HAP-1 (cell line): ENCODE results near the gene FXYD5.

ENCODE experiments used
- DNase-seq, 2 experiments: peaks; one replicate each; pipeline ENCODE4 v3.0.0-alpha.2; 2016 to 2020; ENCODE audit warnings: low spot score in 2 of 2
- H3K27me3 ChIP-seq: fragments of 250-450 bp; sonication (Bioruptor Pico); 2 replicates; pipeline ENCODE4 v1.5.1; 2020; ENCODE audit warnings: low read depth, mild to moderate bottlenecking, moderate library complexity
- H3K36me3 ChIP-seq: fragments of 250-450 bp; sonication (Bioruptor Pico); replicated peaks from 2 replicates; pipeline ENCODE4 v1.5.1; 2020; ENCODE audit warnings: mild to moderate bottlenecking
- H3K4me1 ChIP-seq: fragments of 250-450 bp; sonication (Bioruptor Pico); 2 replicates; pipeline ENCODE4 v1.5.1; 2020; ENCODE audit warnings: mild to moderate bottlenecking
- H3K4me3 ChIP-seq: fragments of 250-450 bp; sonication (Bioruptor Pico); 2 replicates; pipeline ENCODE4 v1.5.1; 2020; ENCODE audit warnings: mild to moderate bottlenecking, moderate library complexity
- H3K9me3 ChIP-seq: fragments of 250-450 bp; sonication (Bioruptor Pico); 2 replicates; pipeline ENCODE4 v1.5.1; 2020; ENCODE audit warnings: mild to moderate bottlenecking, moderate library complexity
- in situ Hi-C: fragments of 300-500 bp; cut with MboI; formaldehyde crosslinking; loops from 3 replicates; pipeline ENCODE4 v1.14.3; 2020; ENCODE audit warnings: low sequenced_read_pairs, inconsistent platforms, mixed read lengths

The FXYD5 gene

GRCh38 chr19:35216833-35217648 lies 62.5 kb downstream of the FXYD5 start:
- no peak for DNase-seq
- peaks cover 3% of the 10 kb centered on the region; the same call in 1 of the 2 replicates for H3K9me3 ChIP-seq
- H3K4me1 ChIP-seq: peaks cover 16% of the 10 kb centered on the region
- H3K4me3 ChIP-seq: no peak overlapping the region
- H3K36me3 ChIP-seq: no peaks in the 10 kb centered on the region
- H3K27me3 ChIP-seq: no peaks in the 10 kb centered on the region
- in situ Hi-C loops: no loop called here

- in situ Hi-C loops: no loop called here
- DNase-seq: no peak
- no peak overlapping the region for H3K4me3 ChIP-seq
- peaks cover 16% of the 10 kb centered on the region for H3K4me1 ChIP-seq
- peaks cover 3% of the 10 kb centered on the region; the same call in 1 of the 2 replicates for H3K9me3 ChIP-seq
- no peaks in the 10 kb centered on the region for H3K36me3 ChIP-seq
- H3K27me3 ChIP-seq: no peaks in the 10 kb centered on the region
These were observed 63.1 kb downstream of the FXYD5 start for GRCh38 chr19:35217649-35217990.

GRCh38 chr19:35219008-35219407 lies 64.5 kb downstream of the FXYD5 start:
- Histone ChIP-seq H3K27me3 (no peaks in the 10 kb centered on the region), H3K36me3 (no peaks in the 10 kb centered on the region), H3K4me1 (peaks cover 12% of the 10 kb centered on the region), H3K4me3 (no peak overlapping the region), H3K9me3 (peaks cover 3% of the 10 kb centered on the region; the same call in 1 of the 2 replicates)
- in situ Hi-C loops: no loop called here
- no peak for DNase-seq
